ENCODE data around the gene CAMKK1. TPM values are rescaled to one million over a fixed set of nuclear protein-coding genes. Genes with fewer than 3 reads are reported as not detected.

Gene CAMKK1
- polyA plus RNA-seq, 1 donor from 2014 or later: 8.9 TPM

GRCh38 chr17:3879591-3880417, 13.0 kb downstream of the CAMKK1 start:
- Histone ChIP-seq H3K27ac (ENCODE audit: low read length) (no peak overlapping the region), H4K20me1 (ENCODE audit: insufficient read depth) (no peaks in the 10 kb centered on the region), H3K79me2 (replicated peaks; ENCODE audit: insufficient read depth, low read length) (no peaks in the 10 kb centered on the region), H2AFZ (ENCODE audit: low read depth, low read length) (no peak overlapping the region), H3K9me2 (ENCODE audit: insufficient read depth, low read length) (no peaks in the 10 kb centered on the region), H3K9ac (ENCODE audit: low read length) (no peak overlapping the region), H3K4me2 (ENCODE audit: low read length) (no peak overlapping the region), H3K27me3 (ENCODE audit: insufficient read depth, low read depth, low read length) (no peaks in the 10 kb centered on the region), H3K36me3 (ENCODE audit: insufficient read depth, low read length) (no peaks in the 10 kb centered on the region), H3K9me3 (ENCODE audit: low read length) (no peaks in the 10 kb centered on the region), H3K4me3 (ENCODE audit: low read length) (no peak overlapping the region), H3F3A (ENCODE audit: insufficient read depth, low read length, poor library complexity, severe bottlenecking) (no peaks in the 10 kb centered on the region)
- TF ChIP-seq POLR2AphosphoS5 (IDR thresholded peaks at IDR 0.05) (no peak), RAD21 (conservative IDR thresholded peaks at IDR 0.05) (no peak), EP300 (conservative IDR thresholded peaks at IDR 0.05; ENCODE audit: poor library complexity, severe bottlenecking) (no peak), MXI1 (conservative IDR thresholded peaks at IDR 0.05; ENCODE audit: poor library complexity, severe bottlenecking) (no peak), SMC3 (conservative IDR thresholded peaks at IDR 0.05; ENCODE audit: poor library complexity) (no peak), TAF1 (IDR thresholded peaks at IDR 0.05; ENCODE audit: low read depth) (no peak), REST (IDR thresholded peaks at IDR 0.05; ENCODE audit: borderline replicate concordance) (no peak), EZH2 (IDR thresholded peaks at IDR 0.05; ENCODE audit: borderline replicate concordance, insufficient read depth, low read length, poor library complexity, severe bottlenecking) (no peak), CTCF (IDR thresholded peaks at IDR 0.05; ENCODE audit: poor library complexity, severe bottlenecking) (no peak)

GRCh38 chr17:3879186-3879585, 13.7 kb downstream of the CAMKK1 start:
- TF ChIP-seq EP300 (conservative IDR thresholded peaks at IDR 0.05; ENCODE audit: poor library complexity, severe bottlenecking): no peak
- TF ChIP-seq TAF1 (IDR thresholded peaks at IDR 0.05; ENCODE audit: low read depth): no peak
- TF ChIP-seq EZH2 (IDR thresholded peaks at IDR 0.05; ENCODE audit: borderline replicate concordance, insufficient read depth, low read length, poor library complexity, severe bottlenecking): no peak
- no peak for TF ChIP-seq RAD21 (conservative IDR thresholded peaks at IDR 0.05)
- TF ChIP-seq MXI1 (conservative IDR thresholded peaks at IDR 0.05; ENCODE audit: poor library complexity, severe bottlenecking): no peak
- no peak for TF ChIP-seq SMC3 (conservative IDR thresholded peaks at IDR 0.05; ENCODE audit: poor library complexity)
- no peak for TF ChIP-seq CTCF (IDR thresholded peaks at IDR 0.05; ENCODE audit: poor library complexity, severe bottlenecking)
- no peak for TF ChIP-seq REST (IDR thresholded peaks at IDR 0.05; ENCODE audit: borderline replicate concordance)
- TF ChIP-seq POLR2AphosphoS5 (IDR thresholded peaks at IDR 0.05): no peak

More at GRCh38 chr17:3879186-3879585, 13.7 kb downstream of the CAMKK1 start:
- Histone ChIP-seq H3K9me3 (ENCODE audit: low read length) (no peaks in the 10 kb centered on the region), H3K4me2 (ENCODE audit: low read length) (no peak overlapping the region), H3K27ac (ENCODE audit: low read length) (no peak overlapping the region), H2AFZ (ENCODE audit: low read depth, low read length) (no peak overlapping the region), H3K36me3 (ENCODE audit: insufficient read depth, low read length) (no peaks in the 10 kb centered on the region), H3K4me3 (ENCODE audit: low read length) (no peak overlapping the region), H4K20me1 (ENCODE audit: insufficient read depth) (no peaks in the 10 kb centered on the region), H3K9me2 (ENCODE audit: insufficient read depth, low read length) (no peaks in the 10 kb centered on the region), H3F3A (ENCODE audit: insufficient read depth, low read length, poor library complexity, severe bottlenecking) (no peaks in the 10 kb centered on the region), H3K9ac (ENCODE audit: low read length) (no peak overlapping the region), H3K79me2 (replicated peaks; ENCODE audit: insufficient read depth, low read length) (no peaks in the 10 kb centered on the region), H3K27me3 (ENCODE audit: insufficient read depth, low read depth, low read length) (no peaks in the 10 kb centered on the region)
